ENCODE results near the gene HPS5.

HPS5 gene

GRCh38 chr11:18312012-18312411 is 9.9 kb downstream of the HPS5 start:
- no peak overlapping the region for H3K4me3 ChIP-seq (ENCODE audit: low read depth, low read length)
- no peak for DNase-seq (ENCODE audit: low read depth)
- TF ChIP-seq MYC (IDR thresholded peaks at IDR 0.05; ENCODE audit: low read depth, low read length) (no peak), POLR2A (IDR thresholded peaks at IDR 0.05; ENCODE audit: extremely low read depth, insufficient read length) (no peak)
- TF ChIP-seq, protein P1, sequence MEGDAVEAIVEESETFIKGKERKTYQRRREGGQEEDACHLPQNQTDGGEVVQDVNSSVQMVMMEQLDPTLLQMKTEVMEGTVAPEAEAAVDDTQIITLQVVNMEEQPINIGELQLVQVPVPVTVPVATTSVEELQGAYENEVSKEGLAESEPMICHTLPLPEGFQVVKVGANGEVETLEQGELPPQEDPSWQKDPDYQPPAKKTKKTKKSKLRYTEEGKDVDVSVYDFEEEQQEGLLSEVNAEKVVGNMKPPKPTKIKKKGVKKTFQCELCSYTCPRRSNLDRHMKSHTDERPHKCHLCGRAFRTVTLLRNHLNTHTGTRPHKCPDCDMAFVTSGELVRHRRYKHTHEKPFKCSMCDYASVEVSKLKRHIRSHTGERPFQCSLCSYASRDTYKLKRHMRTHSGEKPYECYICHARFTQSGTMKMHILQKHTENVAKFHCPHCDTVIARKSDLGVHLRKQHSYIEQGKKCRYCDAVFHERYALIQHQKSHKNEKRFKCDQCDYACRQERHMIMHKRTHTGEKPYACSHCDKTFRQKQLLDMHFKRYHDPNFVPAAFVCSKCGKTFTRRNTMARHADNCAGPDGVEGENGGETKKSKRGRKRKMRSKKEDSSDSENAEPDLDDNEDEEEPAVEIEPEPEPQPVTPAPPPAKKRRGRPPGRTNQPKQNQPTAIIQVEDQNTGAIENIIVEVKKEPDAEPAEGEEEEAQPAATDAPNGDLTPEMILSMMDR (IDR thresholded peaks at IDR 0.05; ENCODE audit: low read depth, low read length): no peak
- TF ChIP-seq, protein P2, sequence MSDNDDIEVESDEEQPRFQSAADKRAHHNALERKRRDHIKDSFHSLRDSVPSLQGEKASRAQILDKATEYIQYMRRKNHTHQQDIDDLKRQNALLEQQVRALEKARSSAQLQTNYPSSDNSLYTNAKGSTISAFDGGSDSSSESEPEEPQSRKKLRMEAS (IDR thresholded peaks at IDR 0.05; ENCODE audit: low read depth, low read length): no peak

GRCh38 chr11:18310800-18311340 is 11.1 kb downstream of the HPS5 start:
- TF ChIP-seq, protein P2 (IDR thresholded peaks at IDR 0.05; ENCODE audit: low read depth, low read length): no peak
- TF ChIP-seq MYC (IDR thresholded peaks at IDR 0.05; ENCODE audit: low read depth, low read length): no peak
- DNase-seq (ENCODE audit: low read depth): peak; percentile 66
- H3K4me3 ChIP-seq (ENCODE audit: low read depth, low read length): no peak overlapping the region

DNA sequence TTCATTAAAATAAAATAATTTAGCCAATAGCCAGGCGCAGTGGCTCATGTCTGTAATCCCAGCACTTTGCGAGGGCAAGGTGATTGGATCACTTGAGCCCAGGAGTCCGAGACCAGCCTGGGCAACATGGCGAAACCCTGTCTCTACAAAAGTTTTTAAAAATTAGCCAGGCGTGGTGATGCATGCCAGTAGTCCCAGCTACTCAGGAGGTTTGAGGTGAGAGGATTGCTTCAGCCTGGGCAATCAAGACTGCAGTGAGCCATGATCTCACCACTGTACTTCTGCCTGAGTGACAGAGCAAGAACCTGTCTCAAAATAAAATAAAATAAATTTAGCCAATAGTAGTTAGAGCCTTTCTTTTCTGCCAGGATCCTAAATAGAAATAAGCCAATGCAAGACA is 12.2 kb downstream of the HPS5 start:
- no peak overlapping the region for H3K4me3 ChIP-seq (ENCODE audit: low read depth, low read length)
- no peak for TF ChIP-seq MYC (IDR thresholded peaks at IDR 0.05; ENCODE audit: low read depth, low read length)
- TF ChIP-seq, protein P2 (IDR thresholded peaks at IDR 0.05; ENCODE audit: low read depth, low read length): no peak
- TF ChIP-seq POLR2A (IDR thresholded peaks at IDR 0.05; ENCODE audit: extremely low read depth, insufficient read length): no peak
- TF ChIP-seq, protein P1 (IDR thresholded peaks at IDR 0.05; ENCODE audit: low read depth, low read length): no peak
- no peak for DNase-seq (ENCODE audit: low read depth)

GRCh38 chr11:18308242-18308641 is 13.7 kb downstream of the HPS5 start:
- TF ChIP-seq MYC (IDR thresholded peaks at IDR 0.05; ENCODE audit: low read depth, low read length) (no peak), POLR2A (IDR thresholded peaks at IDR 0.05; ENCODE audit: extremely low read depth, insufficient read length) (no peak)
- no peak for DNase-seq (ENCODE audit: low read depth)

DNA sequence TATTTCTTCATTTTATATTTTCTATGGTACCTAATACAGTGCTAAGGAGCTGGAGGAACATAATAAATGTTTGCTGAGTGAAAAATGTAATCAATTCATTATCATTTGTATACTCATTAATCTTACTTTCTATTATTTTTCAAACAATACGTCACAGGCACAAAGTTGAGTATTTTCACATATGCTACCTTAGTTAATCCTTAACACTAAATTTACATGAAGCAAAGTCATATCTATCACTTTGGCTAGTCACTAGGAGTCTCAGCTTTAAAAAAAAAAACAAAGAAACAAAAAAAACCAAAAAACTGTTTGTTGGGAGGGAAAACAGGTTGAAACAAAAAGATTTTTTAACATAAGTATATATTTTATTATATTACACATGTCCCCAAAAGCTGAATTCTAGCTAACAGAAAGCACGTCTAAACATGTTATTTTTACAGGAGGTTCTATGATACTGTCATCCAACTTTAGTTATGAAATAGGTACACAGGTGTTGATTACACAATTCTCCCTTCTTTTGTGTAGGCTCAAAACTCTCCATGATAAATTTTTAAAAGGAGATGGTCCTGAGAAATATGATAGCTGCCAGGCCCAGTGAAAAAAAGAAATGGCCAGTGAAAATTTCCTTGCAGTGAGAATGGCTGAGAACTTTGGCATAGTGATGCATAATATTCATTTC is 14.3 kb downstream of the HPS5 start:
- DNase-seq (ENCODE audit: low read depth): no peak
- TF ChIP-seq MYC (IDR thresholded peaks at IDR 0.05; ENCODE audit: low read depth, low read length) (no peak), POLR2A (IDR thresholded peaks at IDR 0.05; ENCODE audit: extremely low read depth, insufficient read length) (no peak)
- TF ChIP-seq, protein P1 (IDR thresholded peaks at IDR 0.05; ENCODE audit: low read depth, low read length): no peak
- TF ChIP-seq, protein P2 (IDR thresholded peaks at IDR 0.05; ENCODE audit: low read depth, low read length): no peak
- no peak overlapping the region for H3K4me3 ChIP-seq (ENCODE audit: low read depth, low read length)

More at GRCh38 chr11:18308242-18308641, 13.7 kb downstream of the HPS5 start:
- H3K4me3 ChIP-seq (ENCODE audit: low read depth, low read length): no peak overlapping the region

DNA sequence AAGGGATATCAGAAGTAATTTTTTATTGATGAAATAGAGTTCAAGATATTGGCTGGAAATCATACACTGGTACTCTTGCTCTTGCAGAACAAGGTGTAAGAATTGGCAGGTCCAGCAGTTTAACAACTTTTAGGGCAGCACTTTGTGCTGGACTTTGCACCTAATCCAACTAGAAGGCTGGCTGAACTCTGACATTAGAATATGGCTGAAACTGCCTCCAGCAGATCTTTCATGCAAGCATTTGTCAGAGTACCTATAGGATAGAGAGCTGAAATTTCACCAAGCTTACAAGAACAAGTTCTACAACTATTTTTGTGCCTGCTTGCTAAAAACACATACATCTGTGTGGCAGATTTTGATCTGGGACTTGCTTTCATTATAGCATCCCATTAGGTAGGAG is 17.2 kb downstream of the HPS5 start:
- no peak for DNase-seq (ENCODE audit: low read depth)
- no peak overlapping the region for H3K4me3 ChIP-seq (ENCODE audit: low read depth, low read length)
- TF ChIP-seq, protein P1 (IDR thresholded peaks at IDR 0.05; ENCODE audit: low read depth, low read length): no peak
- TF ChIP-seq, protein P2 (IDR thresholded peaks at IDR 0.05; ENCODE audit: low read depth, low read length): no peak
- no peak for TF ChIP-seq POLR2A (IDR thresholded peaks at IDR 0.05; ENCODE audit: extremely low read depth, insufficient read length)
- no peak for TF ChIP-seq MYC (IDR thresholded peaks at IDR 0.05; ENCODE audit: low read depth, low read length)
